T-helper 1 cell (primary cell): ENCODE measurements around the gene ADD2.
"Not testable (repeated sequence)": the region's sequence is repeated elsewhere in the genome, so short reads cannot be mapped to it uniquely, and the experiment has no call there.

Source experiments
- DNase-seq, 5 donors: peaks; one replicate each; pipeline ENCODE4 v3.0.0-alpha.2; 2012 to 2020

The ADD2 gene

DNA sequence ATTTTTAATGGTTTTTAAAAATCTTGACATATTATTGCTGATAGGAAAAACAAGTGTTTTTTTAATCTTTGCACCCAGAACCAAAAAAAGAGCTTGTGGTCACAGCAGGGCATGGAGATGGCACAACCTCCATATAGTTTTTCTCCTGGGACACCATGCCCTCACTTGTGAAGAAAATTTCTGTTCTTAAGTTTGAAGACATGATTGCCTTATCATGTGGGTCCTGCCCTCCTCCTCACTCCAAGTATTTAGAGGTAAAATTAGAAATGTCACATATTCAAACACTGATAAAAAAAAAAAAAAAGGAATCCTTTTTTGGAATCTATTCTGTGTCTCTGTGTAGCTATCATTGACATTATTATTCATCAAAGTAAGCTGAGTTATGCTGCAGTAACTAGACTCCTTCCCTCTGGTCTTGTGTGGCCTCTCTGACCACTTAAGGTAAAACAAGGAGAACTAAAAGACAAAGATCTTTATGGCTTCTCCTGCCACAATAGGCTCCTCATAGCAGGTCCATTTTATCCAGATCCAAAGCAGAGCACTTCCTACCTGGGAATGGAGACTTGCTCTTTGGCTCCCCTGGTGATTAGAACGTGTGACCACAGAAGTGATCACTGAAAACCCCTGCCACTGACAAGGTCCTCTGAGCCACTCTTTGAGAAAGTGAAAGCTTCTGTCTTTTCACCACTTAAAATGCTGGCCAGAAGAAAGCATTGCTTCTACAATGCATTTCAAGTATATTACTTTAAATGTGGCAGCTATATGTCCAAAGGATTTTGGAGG lies 19.8 kb downstream of the ADD2 start:
- no peak for DNase-seq

- no peak for DNase-seq
Measured at GRCh38 chr2:70747284-70747683, 20.7 kb downstream of the ADD2 start.

DNA sequence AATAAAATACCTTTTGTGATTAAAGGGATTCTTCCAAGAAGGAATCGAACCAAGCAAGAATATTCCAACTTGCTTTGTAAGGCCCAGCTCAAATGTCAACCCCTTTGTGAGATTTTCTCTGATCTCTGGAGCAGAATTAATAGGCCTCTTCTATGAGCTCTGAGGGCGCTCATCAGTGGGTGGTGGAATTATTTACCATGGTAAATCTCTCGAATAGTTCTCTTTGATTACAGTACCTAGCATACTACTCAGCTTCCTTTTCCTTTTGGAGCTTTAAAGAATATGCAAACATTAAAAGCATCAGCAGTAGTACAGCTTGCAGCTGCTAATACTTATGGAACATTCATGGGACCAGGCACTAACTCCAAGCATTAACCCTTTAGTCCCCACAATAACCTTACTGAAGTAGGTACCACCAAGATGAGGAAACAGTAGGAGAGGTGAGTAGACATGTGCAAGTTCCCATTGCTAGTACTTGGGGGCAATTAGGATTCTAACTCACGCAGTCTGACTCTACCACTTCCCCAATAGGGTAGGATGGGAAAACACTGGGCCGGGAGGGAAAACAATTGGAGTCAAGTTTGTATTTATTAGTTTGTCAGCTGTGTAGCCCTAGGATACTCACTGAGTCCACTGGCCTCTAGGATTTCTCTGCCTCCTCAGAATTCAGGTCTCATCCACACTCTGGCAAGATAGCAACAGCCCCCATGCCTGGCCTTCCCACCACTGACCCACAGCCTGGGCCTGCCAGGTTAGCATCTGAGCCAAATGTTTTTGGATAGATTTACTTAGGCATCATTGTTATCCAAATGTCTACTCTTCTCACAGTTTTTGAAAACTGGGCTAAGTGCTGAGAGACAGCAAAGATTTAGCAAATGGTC lies 21.7 kb downstream of the ADD2 start:
- DNase-seq, result no peak

DNA sequence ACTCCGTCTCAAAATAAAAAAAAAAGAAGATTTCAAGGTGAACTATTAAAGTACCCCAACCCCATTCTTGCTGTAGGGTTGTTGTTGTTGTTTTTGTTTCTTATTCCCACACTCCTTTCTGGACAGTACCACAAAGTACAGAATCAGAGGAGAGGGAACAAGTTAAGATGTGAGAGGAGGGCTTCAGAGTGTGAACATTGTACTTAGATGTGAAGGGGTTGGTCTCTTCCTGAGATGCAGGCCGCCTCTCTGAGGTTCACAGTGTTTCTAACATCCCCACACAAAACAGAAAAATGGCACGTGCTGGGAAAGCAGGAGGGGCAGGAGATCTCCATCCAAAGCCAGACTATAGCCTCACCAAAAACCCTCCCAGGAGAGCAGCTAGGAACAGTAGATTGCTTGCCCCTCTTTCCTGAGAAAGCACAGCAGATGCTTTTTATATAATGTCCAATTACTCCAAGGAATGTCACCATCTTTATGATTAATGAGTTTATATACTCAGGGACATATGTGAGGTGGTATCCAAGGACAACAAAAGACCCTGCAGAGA lies 22.6 kb downstream of the ADD2 start:
- DNase-seq, result no peak

DNA sequence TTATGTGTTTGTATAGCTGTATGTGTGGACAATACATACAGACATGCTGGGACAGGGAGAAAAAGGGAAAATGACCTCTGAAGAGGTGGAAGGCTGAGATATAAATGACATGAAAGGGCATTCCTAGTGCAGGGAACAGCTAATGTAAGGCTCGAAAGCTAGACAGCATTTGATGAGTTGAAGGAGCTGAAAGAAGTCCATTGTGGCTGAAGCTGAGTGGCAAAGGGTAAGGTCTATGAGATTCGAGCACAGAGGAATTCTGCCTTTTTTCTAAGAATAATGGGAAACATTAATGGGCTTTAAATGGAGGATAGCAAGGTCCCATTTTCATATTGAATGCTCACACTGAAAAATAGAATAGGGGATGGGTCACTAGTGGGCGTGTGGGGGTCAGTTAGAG lies 23.6 kb downstream of the ADD2 start:
- DNase-seq, result no peak

DNA sequence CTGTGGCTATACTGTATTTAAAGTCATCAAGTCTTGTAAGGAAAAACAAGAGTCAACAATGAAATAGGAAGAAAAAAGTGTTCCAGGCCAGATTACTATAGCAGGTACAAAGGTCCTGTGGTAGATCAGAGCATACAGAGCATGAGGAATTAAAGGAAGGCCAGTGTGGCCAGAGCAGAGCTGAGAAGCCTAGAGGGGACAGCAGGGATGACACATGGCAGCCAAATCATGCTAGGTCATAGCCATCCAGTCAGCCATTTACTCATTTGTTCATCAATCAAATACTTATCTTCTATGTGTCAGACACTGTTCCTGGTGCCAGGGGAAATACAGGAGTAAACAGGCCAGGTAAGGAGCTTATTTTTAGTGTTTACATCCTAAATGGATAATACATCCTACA lies 24.3 kb downstream of the ADD2 start:
- no peak for DNase-seq

DNA sequence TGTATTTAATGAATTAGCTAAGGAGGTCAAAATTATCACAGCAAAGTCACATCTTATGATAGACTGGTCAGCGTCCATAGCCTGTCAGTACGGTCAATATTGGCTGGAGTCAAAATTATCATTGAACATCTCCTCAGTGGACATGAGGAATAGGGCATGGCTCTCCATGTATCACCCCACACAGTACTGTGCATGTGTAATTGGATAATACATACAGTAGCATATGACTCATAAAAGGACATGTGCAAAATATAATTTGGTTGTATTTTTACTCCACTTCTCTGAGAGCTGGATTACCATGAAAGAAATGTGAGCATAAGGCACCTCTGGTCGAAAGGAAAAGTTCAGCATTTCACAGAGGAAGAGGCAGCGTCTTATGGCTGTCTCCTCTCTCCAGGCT lies 24.9 kb downstream of the ADD2 start:
- no peak for DNase-seq

- DNase-seq, result not testable (repeated sequence)
Measured at GRCh38 chr2:70739492-70739891, 28.5 kb downstream of the ADD2 start.

DNA sequence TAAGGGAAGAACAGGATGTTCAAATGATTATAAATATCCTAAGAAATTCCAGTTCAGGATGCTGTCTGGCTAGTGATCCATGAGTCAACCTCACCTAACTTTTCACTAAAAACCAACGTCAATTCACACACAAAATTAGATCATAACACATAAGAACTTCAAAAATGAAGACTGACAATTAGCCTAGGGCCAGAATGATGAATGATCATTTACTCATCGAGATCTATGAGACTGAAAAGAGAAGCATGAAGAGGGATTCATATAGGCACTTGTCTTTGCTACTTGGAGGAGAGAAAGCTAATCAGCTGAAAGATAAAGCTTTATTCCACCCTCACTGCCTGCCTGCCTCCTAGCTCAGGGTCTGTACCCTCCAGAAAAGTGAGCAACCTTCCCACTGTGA lies 29.8 kb downstream of the ADD2 start:
- no peak for DNase-seq

DNA sequence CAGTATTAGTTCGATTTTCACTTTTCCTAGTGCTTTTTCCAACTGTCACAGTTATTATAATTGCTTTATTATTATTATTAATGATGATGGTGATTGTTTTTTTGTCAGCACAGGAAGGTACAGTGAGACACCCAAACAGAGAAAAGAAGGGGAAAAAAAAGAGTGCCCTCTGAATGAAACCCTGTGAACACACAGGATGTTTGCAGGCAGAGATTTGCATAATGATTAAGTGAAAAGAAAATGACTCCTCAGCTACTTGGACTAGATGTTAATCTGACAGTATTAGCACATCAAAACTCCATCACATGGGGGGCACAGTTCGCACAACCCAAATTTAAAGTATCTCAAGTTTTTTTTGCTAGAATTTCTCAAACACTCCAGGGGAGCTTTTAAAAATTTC lies 32.9 kb downstream of the ADD2 start:
- no peak for DNase-seq

DNA sequence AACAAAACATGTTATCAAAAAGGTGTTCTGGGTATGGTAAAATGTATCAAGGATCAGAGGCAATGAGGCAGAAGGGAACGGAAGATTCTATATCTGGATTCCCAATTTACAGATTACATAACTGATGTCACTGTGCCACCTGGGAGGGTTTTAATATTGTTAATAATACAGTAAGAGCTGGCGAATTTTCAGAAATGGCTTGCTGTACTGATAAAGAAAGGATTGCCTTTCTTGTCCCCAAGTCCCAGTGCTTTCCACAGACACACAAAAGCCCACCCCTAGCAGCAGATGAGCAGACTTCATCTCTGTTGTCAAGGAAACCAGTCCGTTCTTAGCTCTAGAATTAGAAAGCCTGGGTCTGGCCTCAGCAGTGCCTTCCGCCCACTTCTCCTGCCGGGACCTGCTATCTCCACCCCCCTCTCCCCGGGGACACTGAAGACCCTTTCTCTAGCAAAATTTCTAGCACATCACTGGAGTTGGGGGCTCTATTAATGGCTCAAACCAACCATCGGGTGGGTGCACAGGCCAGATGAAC lies 34.3 kb downstream of the ADD2 start:
- DNase-seq, result no peak

GRCh38 chr2:70732766-70733645 lies 35.0 kb downstream of the ADD2 start:
- no peak for DNase-seq

- no peak for DNase-seq
Measured at GRCh38 chr2:70730730-70731129, 37.3 kb downstream of the ADD2 start.

GRCh38 chr2:70729647-70730046 lies 38.4 kb downstream of the ADD2 start:
- DNase-seq, result no peak

GRCh38 chr2:70728128-70728527 lies 39.9 kb downstream of the ADD2 start:
- DNase-seq, result no peak

- DNase-seq, result no peak
Measured at GRCh38 chr2:70726947-70727725, 40.9 kb downstream of the ADD2 start.

- no peak for DNase-seq
Measured at GRCh38 chr2:70725505-70725904, 42.5 kb downstream of the ADD2 start.

- no peak for DNase-seq
Measured at GRCh38 chr2:70724366-70724765, 43.6 kb downstream of the ADD2 start.

GRCh38 chr2:70723286-70723885 lies 44.6 kb downstream of the ADD2 start:
- DNase-seq, result no peak

DNA sequence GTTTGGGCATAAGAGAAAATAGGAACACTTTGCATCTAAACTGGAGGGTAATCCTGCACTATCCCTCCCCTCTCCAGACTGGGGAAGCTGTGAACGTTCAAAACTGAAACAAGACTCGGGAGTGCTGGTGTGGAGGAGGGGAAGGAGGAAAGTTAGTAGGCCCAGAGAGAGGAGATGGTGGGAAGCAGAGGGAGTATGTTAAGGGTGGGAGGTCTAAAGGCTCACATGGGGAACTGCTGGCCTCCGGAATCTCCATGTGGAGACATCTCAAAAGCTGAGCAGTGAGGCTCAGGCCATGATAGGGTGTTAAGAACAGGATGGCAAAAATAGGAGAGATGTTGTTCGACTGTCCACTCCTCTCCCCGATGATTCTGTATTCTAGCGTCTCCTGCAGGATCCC lies 47.9 kb downstream of the ADD2 start:
- no peak for DNase-seq

DNA sequence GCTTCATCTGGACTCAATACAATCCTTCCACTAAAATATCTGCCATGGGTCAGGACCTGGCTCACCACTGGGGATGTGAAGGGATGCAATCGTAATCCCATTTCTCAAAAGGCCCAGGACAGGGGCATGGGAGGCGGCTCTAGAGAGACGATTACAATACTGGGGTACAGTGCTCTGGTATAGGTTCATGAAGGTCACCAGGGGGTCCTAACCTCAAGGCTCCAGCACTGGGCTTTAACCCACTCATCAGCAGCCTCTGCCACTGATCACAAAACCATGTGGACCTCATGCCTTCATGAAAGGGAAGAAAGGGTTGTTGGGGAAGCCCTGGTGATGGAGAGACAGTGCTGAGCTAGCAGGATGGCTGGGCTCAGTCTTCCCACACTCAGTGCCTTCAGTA lies 48.8 kb downstream of the ADD2 start:
- DNase-seq, result no peak
